Prostate gland (tissue), 2 donors: ENCODE data around the gene EIF3F. TPM values are rescaled to one million over a fixed set of nuclear protein-coding genes. Genes with fewer than 3 reads are reported as not detected.

ENCODE experiments used
- DNase-seq: peaks from one replicate; pipeline ENCODE4 v3.0.0-alpha.2; 2019; ENCODE audit warnings: low spot score
- H3K27ac ChIP-seq, 2 donors: fragments of 200-600 bp; sonication (generic); 2 replicates each; pipeline ENCODE4 v1.5.1; 2017 to 2019
- H3K27me3 ChIP-seq: fragments of 200-600 bp; sonication (generic); replicated peaks from 2 replicates; pipeline ENCODE4 v1.5.1; 2019; ENCODE audit not compliant: insufficient read depth
- H3K36me3 ChIP-seq, 2 donors: fragments of 200-600 bp; sonication (generic); 1 replicate in 1 of 2; 2 replicates in 1 of 2; pipeline versions ENCODE4 v1.5.1 to v1.8.1; 2017 to 2019
- H3K4me1 ChIP-seq: fragments of 200-600 bp; sonication (generic); replicated peaks from 2 replicates; pipeline ENCODE4 v1.5.1; 2019
- H3K4me3 ChIP-seq, 2 donors: fragments of 200-600 bp; sonication (generic); 2 replicates each; pipeline ENCODE4 v1.5.1; 2017 to 2019
- H3K9me3 ChIP-seq: fragments of 200-600 bp; sonication (generic); 2 replicates; pipeline ENCODE4 v1.5.1; 2017
- CTCF ChIP-seq, 4 experiments: fragments of 200-600 bp in 2 of 4; fragments of 450-650 bp in 2 of 4; sonication (generic) in 2 of 4; IDR thresholded peaks; 1 replicate in 3 of 4; 2 replicates in 1 of 4; pipeline ENCODE4 v1.5.1; 2016 to 2019; ENCODE audit warnings: antibody characterized with exemption in 4 of 4, mild to moderate bottlenecking in 2 of 4, moderate library complexity in 2 of 4
- POLR2A ChIP-seq: fragments of 450-650 bp; IDR thresholded peaks from one replicate; pipeline ENCODE4 v1.6.1; 2016; ENCODE audit warnings: antibody characterized with exemption, mild to moderate bottlenecking
- POLR2AphosphoS5 ChIP-seq: sonication (generic); formaldehyde crosslinking; IDR thresholded peaks from one replicate; pipeline ENCODE4 v1.6.1; 2017; ENCODE audit warnings: antibody characterized with exemption
- WGBS: methylation state at CpG from one replicate; pipeline ENCODE4 v1.1.5; 2018; 5-methylcytosine and 5-hydroxymethylcytosine counted together
- intact Hi-C: fragments of 100-400 bp; cut with DNase I; formaldehyde crosslinking; loops from one replicate; pipeline ENCODE4 v1.14.2; 2022
- total RNA-seq, 2 donors: library from RNA; depleted of rRNA; stranded (reverse); fragments of >200 nt; gene quantifications; one replicate each; pipeline ENCODE4 v1.1.0, GENCODE V29; 2016

EIF3F gene
- total RNA-seq, 2 donors from 2014 or later: 321 to 473 TPM

- intact Hi-C loops: no loop called here
- H3K27me3 ChIP-seq: no peaks in the 10 kb centered on the region
- no peak overlapping the region for H3K4me3 ChIP-seq
- DNase-seq: no peak
- no peaks in the 10 kb centered on the region for H3K4me1 ChIP-seq
- 87% methylated on average over 4 of the region's 4 CpGs for WGBS
- no peak for TF ChIP-seq POLR2AphosphoS5
- TF ChIP-seq CTCF (IDR thresholded peaks at IDR 0.05): no peak
- TF ChIP-seq POLR2A: no peak
- no peak overlapping the region for H3K27ac ChIP-seq
- no peaks in the 10 kb centered on the region for H3K36me3 ChIP-seq
- H3K9me3 ChIP-seq: no peaks in the 10 kb centered on the region
These were observed 41.6 kb downstream of the EIF3F start for GRCh38 chr11:8028766-8029165.

GRCh38 chr11:8030526-8031247, 43.5 kb downstream of the EIF3F start:
- Histone ChIP-seq H3K9me3 (no peaks in the 10 kb centered on the region), H3K27ac (no peak overlapping the region), H3K36me3 (no peaks in the 10 kb centered on the region), H3K4me1 (no peaks in the 10 kb centered on the region), H3K27me3 (no peaks in the 10 kb centered on the region), H3K4me3 (no peak overlapping the region)
- TF ChIP-seq POLR2A (no peak), POLR2AphosphoS5 (no peak), CTCF (IDR thresholded peaks at IDR 0.05) (no peak)
- 92% methylated on average over 8 of the region's 8 CpGs for WGBS
- intact Hi-C loops: loop anchor here (5.0 kb wide), 1 partner anchor 47 kb away; no protein-coding TSS in a partner anchor
- no peak for DNase-seq

GRCh38 chr11:8031248-8032115, 44.3 kb downstream of the EIF3F start:
- no peak for DNase-seq

GRCh38 chr11:8032122-8032521, 45.0 kb downstream of the EIF3F start:
- TF ChIP-seq CTCF (IDR thresholded peaks at IDR 0.05) (no peak), POLR2AphosphoS5 (no peak), POLR2A (no peak)
- WGBS: 94% methylated on average over 10 of the region's 10 CpGs
- no peak for DNase-seq
- intact Hi-C loops: loop anchor here (2.0 to 5.0 kb wide), 2 partner anchors 45 to 67 kb away; no protein-coding TSS in a partner anchor
- Histone ChIP-seq H3K4me1 (no peaks in the 10 kb centered on the region), H3K27ac (no peak overlapping the region), H3K4me3 (no peak overlapping the region), H3K27me3 (no peaks in the 10 kb centered on the region), H3K9me3 (no peaks in the 10 kb centered on the region), H3K36me3 (no peaks in the 10 kb centered on the region)

More at GRCh38 chr11:8031248-8032115, 44.3 kb downstream of the EIF3F start:
- no peak for TF ChIP-seq POLR2AphosphoS5
- no peak for TF ChIP-seq CTCF (IDR thresholded peaks at IDR 0.05)
- TF ChIP-seq POLR2A: no peak
- WGBS: 83% methylated on average over 29 of the region's 32 CpGs
- intact Hi-C loops: loop anchor here (2.0 to 5.0 kb wide), 2 partner anchors 46 to 67 kb away; no protein-coding TSS in a partner anchor
- no peak overlapping the region for H3K4me3 ChIP-seq
- no peaks in the 10 kb centered on the region for H3K36me3 ChIP-seq
- H3K27me3 ChIP-seq: no peaks in the 10 kb centered on the region
- no peaks in the 10 kb centered on the region for H3K9me3 ChIP-seq
- no peaks in the 10 kb centered on the region for H3K4me1 ChIP-seq
- no peak overlapping the region for H3K27ac ChIP-seq
